H1 (cell line): ENCODE measurements around the gene MIPEP. TPM values are rescaled to one million over a fixed set of nuclear protein-coding genes. Genes with fewer than 3 reads are reported as not detected.

ENCODE experiments used
- CTCF ChIA-PET: fragments of 300-600 bp; sonication (Branson Sonifier 250); formaldehyde crosslinking; loops from one replicate; lab custom pipeline; 2021; ENCODE audit not compliant: partially characterized antibody; lab: Charles Lee
- POLR2A ChIA-PET: fragments of 300-600 bp; sonication (Branson Sonifier 250); formaldehyde crosslinking; loops from one replicate; lab custom pipeline; 2021; ENCODE audit warnings: inconsistent platforms; ENCODE audit not compliant: partially characterized antibody; lab: Charles Lee
- DNase-seq, 2 experiments: peaks; one replicate each; pipeline versions ENCODE4 v3.0.0 to v3.0.0-alpha.2; 2010 to 2022; ENCODE audit warnings: low spot score in 2 of 2, low read depth in 1 of 2, mixed read lengths in 1 of 2
- FAIRE-seq: peaks from 2 replicates; lab custom pipeline; 2011; peaks lifted over from hg19 to GRCh38; lab: Jason Lieb, UNC
- H2AFZ ChIP-seq: 2 replicates; pipeline ENCODE4 v1.8.1; 2012; ENCODE audit warnings: low read length, inconsistent platforms
- H2AK5ac ChIP-seq: 2 replicates; pipeline ENCODE4 v1.6.1; 2013; ENCODE audit warnings: low read depth, low read length
- H2BK120ac ChIP-seq: replicated peaks from 2 replicates; pipeline ENCODE3; 2013; ENCODE audit warnings: low read depth, low read length, inconsistent platforms
- H2BK12ac ChIP-seq: 2 replicates; pipeline ENCODE4 v1.6.1; 2013; ENCODE audit warnings: low read depth, low read length
- H2BK15ac ChIP-seq: 2 replicates; pipeline ENCODE4 v1.6.1; 2013; ENCODE audit warnings: low read length
- H2BK20ac ChIP-seq: 2 replicates; pipeline ENCODE4 v1.6.1; 2013; ENCODE audit warnings: low read length
- H2BK5ac ChIP-seq: 2 replicates; pipeline ENCODE4 v1.6.1; 2013; ENCODE audit warnings: low read depth, low read length
- H3K14ac ChIP-seq: 2 replicates; pipeline ENCODE4 v1.6.1; 2013; ENCODE audit warnings: inconsistent platforms; ENCODE audit not compliant: insufficient read length
- H3K18ac ChIP-seq: 2 replicates; pipeline ENCODE4 v1.6.1; 2013; ENCODE audit warnings: low read length; ENCODE audit errors: extremely low read depth
- H3K23ac ChIP-seq: 2 replicates; pipeline ENCODE4 v1.6.1; 2013; ENCODE audit warnings: inconsistent platforms; ENCODE audit not compliant: insufficient read length
- H3K23me2 ChIP-seq: 2 replicates; pipeline ENCODE4 v1.6.1; 2013; ENCODE audit warnings: low read depth, low read length
- H3K27ac ChIP-seq: 2 replicates; pipeline ENCODE4 v1.6.1; 2011; ENCODE audit warnings: low read depth, low read length, inconsistent platforms
- H3K27me3 ChIP-seq, 4 experiments: replicated peaks in 1 of 4; 1 replicate in 1 of 4; 2 replicates in 3 of 4; pipeline versions ENCODE4 v1.6.1 to v1.8.1; 2011 to 2013; ENCODE audit warnings: low read length in 3 of 4, mild to moderate bottlenecking in 3 of 4, inconsistent platforms in 2 of 4, mixed read lengths in 2 of 4, moderate library complexity in 1 of 4; ENCODE audit not compliant: control insufficient read depth in 3 of 4, insufficient read depth in 3 of 4; ENCODE audit errors: extremely low read depth in 1 of 4
- H3K36me3 ChIP-seq, 4 experiments: 2 replicates each; pipeline versions ENCODE4 v1.6.1 to v1.8.1; 2011 to 2013; ENCODE audit warnings: mild to moderate bottlenecking in 4 of 4, low read length in 3 of 4, moderate library complexity in 2 of 4, control low read depth in 1 of 4, inconsistent platforms in 1 of 4; ENCODE audit not compliant: insufficient read depth in 4 of 4, control insufficient read depth in 2 of 4
- H3K4ac ChIP-seq: replicated peaks from 2 replicates; pipeline ENCODE3; 2013; ENCODE audit warnings: low read length, low read depth, mixed read lengths, inconsistent platforms; ENCODE audit not compliant: insufficient read length
- H3K4me1 ChIP-seq, 4 experiments: replicated peaks in 1 of 4; 1 replicate in 1 of 4; 2 replicates in 3 of 4; pipeline versions ENCODE4 v1.6.1 to v1.8.1; 2011 to 2013; ENCODE audit warnings: low read length in 3 of 4, inconsistent platforms in 2 of 4, mixed read lengths in 1 of 4; ENCODE audit not compliant: insufficient read depth in 4 of 4, control insufficient read depth in 3 of 4
- H3K4me2 ChIP-seq, 2 experiments: 2 replicates each; pipeline versions ENCODE4 v1.6.1 to v1.8.1; 2011 to 2013; ENCODE audit warnings: low read depth in 2 of 2, low read length in 2 of 2, control low read depth in 1 of 2, inconsistent platforms in 1 of 2, mild to moderate bottlenecking in 1 of 2; ENCODE audit not compliant: insufficient read depth in 1 of 2
- H3K4me3 ChIP-seq, 4 experiments: fragments of 200-600, 300-600 bp in 1 of 4; sonication (generic), shearing (Covaris generic), sonication (Bioruptor Twin) in 1 of 4; 2 replicates each; pipeline versions ENCODE4 v1.5.1 to v1.8.1; 2011 to 2016; ENCODE audit warnings: low read length in 4 of 4, low read depth in 3 of 4, control low read depth in 2 of 4, inconsistent platforms in 2 of 4, mild to moderate bottlenecking in 2 of 4, mixed read lengths in 1 of 4, moderate library complexity in 1 of 4; ENCODE audit not compliant: insufficient read depth in 2 of 4; ENCODE audit errors: extremely low read depth in 1 of 4
- H3K56ac ChIP-seq: replicated peaks from 2 replicates; pipeline ENCODE3; 2013; ENCODE audit warnings: low read depth, mild to moderate bottlenecking, mixed read lengths, low read length, inconsistent platforms; ENCODE audit not compliant: insufficient read length
- H3K79me1 ChIP-seq: 2 replicates; pipeline ENCODE4 v1.6.1; 2013; ENCODE audit warnings: low read depth, low read length, control low read depth
- H3K79me2 ChIP-seq, 2 experiments: 2 replicates each; pipeline versions ENCODE4 v1.6.1 to v1.8.1; 2012 to 2013; ENCODE audit warnings: low read length in 2 of 2, mild to moderate bottlenecking in 2 of 2, inconsistent platforms in 1 of 2; ENCODE audit not compliant: insufficient read depth in 2 of 2, control insufficient read depth in 1 of 2
- H3K9ac ChIP-seq, 4 experiments: replicated peaks in 1 of 4; 1 replicate in 1 of 4; 2 replicates in 3 of 4; pipeline versions ENCODE4 v1.6.1 to v1.8.1; 2011 to 2013; ENCODE audit warnings: low read depth in 3 of 4, low read length in 3 of 4, control low read depth in 2 of 4, mild to moderate bottlenecking in 2 of 4, moderate library complexity in 2 of 4, inconsistent platforms in 1 of 4; ENCODE audit errors: extremely low read depth in 1 of 4
- H3K9me3 ChIP-seq, 2 experiments: 2 replicates each; pipeline versions ENCODE4 v1.6.1 to v1.8.1; 2012 to 2013; ENCODE audit warnings: mild to moderate bottlenecking in 2 of 2, moderate library complexity in 2 of 2, control low read depth in 1 of 2, inconsistent platforms in 1 of 2, low read depth in 1 of 2, low read length in 1 of 2, mixed read lengths in 1 of 2; ENCODE audit not compliant: insufficient read depth in 2 of 2
- H4K20me1 ChIP-seq, 2 experiments: replicated peaks in 1 of 2; 2 replicates each; pipeline versions ENCODE3 to v1.8.1; 2011 to 2013; ENCODE audit warnings: inconsistent platforms in 2 of 2, low read length in 2 of 2, mild to moderate bottlenecking in 1 of 2; ENCODE audit not compliant: insufficient read depth in 2 of 2, control insufficient read depth in 1 of 2
- H4K5ac ChIP-seq: 2 replicates; pipeline ENCODE4 v1.6.1; 2013; ENCODE audit warnings: low read length, low read depth, mixed read lengths, inconsistent platforms; ENCODE audit not compliant: insufficient read length
- H4K8ac ChIP-seq: 2 replicates; pipeline ENCODE4 v1.8.0; 2013; ENCODE audit warnings: mild to moderate bottlenecking, moderate library complexity, low read length, inconsistent platforms; ENCODE audit not compliant: insufficient read depth; ENCODE audit errors: extremely low read depth
- H4K91ac ChIP-seq: replicated peaks from 2 replicates; pipeline ENCODE3; 2013; ENCODE audit warnings: low read length, mixed read lengths, inconsistent platforms; ENCODE audit not compliant: insufficient read length
- CTCF ChIP-seq, 3 experiments: IDR thresholded peaks; 1 replicate in 2 of 3; 2 replicates in 1 of 3; pipeline versions ENCODE4 v1.5.1 to v1.6.1; 2011; ENCODE audit warnings: low read length in 3 of 3, mild to moderate bottlenecking in 3 of 3, inconsistent platforms in 2 of 3, low read depth in 1 of 3, moderate library complexity in 1 of 3; ENCODE audit not compliant: insufficient read depth in 1 of 3; ENCODE audit errors: control extremely low read depth in 1 of 3
- HDAC6 ChIP-seq: IDR thresholded peaks from one replicate; pipeline ENCODE4 v1.7.1; 2012; ENCODE audit warnings: low read depth, mild to moderate bottlenecking, inconsistent platforms, low read length, moderate library complexity
- RAD21 ChIP-seq, 2 experiments: IDR thresholded peaks in 1 of 2; conservative IDR thresholded peaks in 1 of 2; 2 replicates each; pipeline ENCODE4 v1.6.1; 2011; ENCODE audit warnings: low read depth in 2 of 2, low read length in 2 of 2, improper control_type of control experiment in 1 of 2, inconsistent platforms in 1 of 2, mild to moderate bottlenecking in 1 of 2, moderate library complexity in 1 of 2
- WGBS, 2 experiments: shearing (Covaris generic) in 1 of 2; methylation state at CpG; one replicate each; pipeline versions ENCODE4 v1.1.6 to v1.1.7; 2013 to 2015; ENCODE audit warnings: low lambda C conversion rate in 2 of 2, mixed read lengths in 2 of 2, inconsistent platforms in 1 of 2, low coverage in 1 of 2, missing lambda C conversion rate in 1 of 2; ENCODE audit not compliant: insufficient replicate concordance in 2 of 2, insufficient coverage in 1 of 2, insufficient read length in 1 of 2; ENCODE audit errors: extremely low coverage in 1 of 2, missing lambda C conversion rate in 1 of 2; 5-methylcytosine and 5-hydroxymethylcytosine counted together
- polyA plus RNA-seq, 7 experiments: library from polyadenylated mRNA; depleted of rRNA in 3 of 7; stranded (reverse) in 5 of 7; unstranded in 2 of 7; fragments of >200 nt in 5 of 7; fragments of 200-250 nt in 2 of 7; gene quantifications; 1 replicate in 5 of 7; 2 replicates in 1 of 7; 4 replicates in 1 of 7; pipeline versions ENCODE4 v1.2.1 to v1.2.3, GENCODE V29; 2011 to 2013; ENCODE audit warnings: missing spikeins in 2 of 7, mixed read lengths in 2 of 7
- total RNA-seq: library from RNA; stranded (reverse); fragmentation: NEBNext Ultra II Directional; extraction: Animal tissue kit (Norgen Biotek cat#: 25700); gene quantifications from 2 replicates; pipeline ENCODE4 v1.2.1, GENCODE V29; 2021

Gene MIPEP
- total and polyA plus RNA-seq, 2 of the 8 experiments (the other 6 are each of a cell fraction or from before 2014, with no cell fraction given): 24.0 to 24.2 TPM

GRCh38 chr13:23707674-23708073, 181.5 kb downstream of the MIPEP start:
- ChIA-PET CTCF (interaction anchor here (0.7 to 2.1 kb wide), 5 partner anchors 10 to 165 kb away, joined by 3 to 12 read pairs (median 3); no protein-coding TSS in a partner anchor), POLR2A (no interaction called here)
- no peak overlapping the region for H2BK12ac ChIP-seq
- H3K79me2 ChIP-seq: no peaks in the 10 kb centered on the region
- no peak overlapping the region for H3K18ac ChIP-seq
- no peaks in the 10 kb centered on the region for H3K27me3 ChIP-seq
- H3K23me2 ChIP-seq: no peaks in the 10 kb centered on the region
- no peak overlapping the region for H2BK120ac ChIP-seq
- H2AK5ac ChIP-seq: no peak overlapping the region
- no peak overlapping the region for H2BK5ac ChIP-seq
- H3K79me1 ChIP-seq: no peaks in the 10 kb centered on the region
- peak in 1 of 2 experiments; percentile 23; a peak in 1 of 4 replicates for TF ChIP-seq RAD21 (IDR thresholded peaks at IDR 0.05 in 1 of 2, conservative IDR thresholded peaks at IDR 0.05 in 1 of 2; ENCODE audit: low read depth in 2 of 2, low read length in 2 of 2)
- TF ChIP-seq HDAC6: no peak
- peak in 1 of 3 experiments; percentile 17; a peak in 1 of 4 replicates for TF ChIP-seq CTCF (IDR thresholded peaks at IDR 0.05; ENCODE audit: control extremely low read depth in 1 of 3, insufficient read depth in 1 of 3, low read depth in 1 of 3, low read length in 3 of 3)
- H2BK15ac ChIP-seq: no peak overlapping the region
- FAIRE-seq (no peak), DNase-seq (no peak)
- no peak overlapping the region for H4K8ac ChIP-seq
- no peak overlapping the region for H3K4me2 ChIP-seq
- no peak overlapping the region for H3K23ac ChIP-seq
- H3K9me3 ChIP-seq: 0 out of 4 replicates have a peak, but pooled peaks cover 0 to 2% of the 10 kb centered on the region in 2 experiments
- H2AFZ ChIP-seq: no peak overlapping the region
- H3K36me3 ChIP-seq: no peaks in the 10 kb centered on the region
- no peak overlapping the region for H2BK20ac ChIP-seq
- no peak overlapping the region for H3K4ac ChIP-seq
- H3K14ac ChIP-seq: no peak overlapping the region
- WGBS, 2 experiments: 78% methylated on average over 3 of the region's 3 CpGs; no CpG with 5 or more reads in 1 of the 2 experiments
- no peak overlapping the region for H4K5ac ChIP-seq
- H4K91ac ChIP-seq: no peak overlapping the region
- H4K20me1 ChIP-seq: no peaks in the 10 kb centered on the region
- no peak overlapping the region for H3K27ac ChIP-seq
- H3K4me1 ChIP-seq: peaks cover 0 to 2% (median 0%) of the 10 kb centered on the region in 4 experiments; a peak in 1 of 7 replicates
- H3K56ac ChIP-seq: no peak overlapping the region
- H3K4me3 ChIP-seq: no peak overlapping the region
- no peak overlapping the region for H3K9ac ChIP-seq
